Measurements from ENCODE around the gene PTPRG. TPM values are rescaled to one million over a fixed set of nuclear protein-coding genes. Genes with fewer than 3 reads are reported as not detected.

The PTPRG gene
- total RNA-seq, 2 donors from 2014 or later, result 23.9 to 31.6 TPM

DNA sequence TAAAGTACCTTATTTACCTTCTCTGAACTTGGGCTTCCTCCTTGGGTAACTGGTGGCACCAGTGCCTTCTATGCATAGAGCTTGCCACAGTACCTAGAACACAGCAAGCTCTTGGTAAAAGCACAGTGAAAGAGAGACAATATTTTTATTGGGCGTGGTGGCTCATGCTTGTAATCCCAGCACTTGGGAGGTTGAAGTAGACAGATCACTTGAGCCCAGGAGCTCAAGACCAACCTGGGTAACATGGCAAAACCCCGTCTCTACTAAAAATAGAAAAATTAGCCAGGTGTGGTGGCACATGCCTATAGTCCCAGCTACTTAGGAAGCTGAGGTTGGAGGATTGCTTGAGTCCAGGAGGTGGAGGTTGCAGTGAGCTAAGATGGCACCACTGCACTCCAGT, 285.1 kb downstream of the PTPRG start:
- ATAC-seq (no peak), DNase-seq (no peak)
- Histone ChIP-seq H3K4me1 (peaks cover 25% of the 10 kb centered on the region), H3K4me3 (no peak overlapping the region), H3K36me3 (replicated peaks in 1 of 2; ENCODE audit: insufficient read depth in 1 of 2, low read depth in 2 of 2) (no peaks in the 10 kb centered on the region), H3K27ac (no peak overlapping the region), H3K9me3 (no peaks in the 10 kb centered on the region), H3K27me3 (no peaks in the 10 kb centered on the region)
- no peak for TF ChIP-seq POLR2A (IDR thresholded peaks at IDR 0.05)
- TF ChIP-seq, protein P1, sequence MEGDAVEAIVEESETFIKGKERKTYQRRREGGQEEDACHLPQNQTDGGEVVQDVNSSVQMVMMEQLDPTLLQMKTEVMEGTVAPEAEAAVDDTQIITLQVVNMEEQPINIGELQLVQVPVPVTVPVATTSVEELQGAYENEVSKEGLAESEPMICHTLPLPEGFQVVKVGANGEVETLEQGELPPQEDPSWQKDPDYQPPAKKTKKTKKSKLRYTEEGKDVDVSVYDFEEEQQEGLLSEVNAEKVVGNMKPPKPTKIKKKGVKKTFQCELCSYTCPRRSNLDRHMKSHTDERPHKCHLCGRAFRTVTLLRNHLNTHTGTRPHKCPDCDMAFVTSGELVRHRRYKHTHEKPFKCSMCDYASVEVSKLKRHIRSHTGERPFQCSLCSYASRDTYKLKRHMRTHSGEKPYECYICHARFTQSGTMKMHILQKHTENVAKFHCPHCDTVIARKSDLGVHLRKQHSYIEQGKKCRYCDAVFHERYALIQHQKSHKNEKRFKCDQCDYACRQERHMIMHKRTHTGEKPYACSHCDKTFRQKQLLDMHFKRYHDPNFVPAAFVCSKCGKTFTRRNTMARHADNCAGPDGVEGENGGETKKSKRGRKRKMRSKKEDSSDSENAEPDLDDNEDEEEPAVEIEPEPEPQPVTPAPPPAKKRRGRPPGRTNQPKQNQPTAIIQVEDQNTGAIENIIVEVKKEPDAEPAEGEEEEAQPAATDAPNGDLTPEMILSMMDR (IDR thresholded peaks at IDR 0.05), result no peak
- intact Hi-C loops (cut with DNase I), result no loop called here
- WGBS, 2 donors, result 97 to 100% methylated on average over 2 of the region's 2 CpGs

- Histone ChIP-seq H3K27me3 (no peaks in the 10 kb centered on the region), H3K4me1 (peaks cover 25% of the 10 kb centered on the region), H3K36me3 (replicated peaks in 1 of 2; ENCODE audit: insufficient read depth in 1 of 2, low read depth in 2 of 2) (no peaks in the 10 kb centered on the region), H3K27ac (peak overlapping the region in 3 of 4 donors; percentile 58 to 69 (median 69)), H3K4me3 (no peak overlapping the region), H3K9me3 (no peaks in the 10 kb centered on the region)
- TF ChIP-seq, protein P1 (IDR thresholded peaks at IDR 0.05), result no peak
- TF ChIP-seq POLR2A (IDR thresholded peaks at IDR 0.05), result no peak
- ATAC-seq (peak; percentile 72), DNase-seq (peak in 3 of 4 donors; percentile 17 to 61 (median 40))
- 55 to 67% methylated on average over 7 of the region's 7 CpGs for WGBS, 2 donors
- intact Hi-C loops (cut with DNase I), result no loop called here
Measured at GRCh38 chr3:61847784-61848462, 286.6 kb downstream of the PTPRG start.

DNA sequence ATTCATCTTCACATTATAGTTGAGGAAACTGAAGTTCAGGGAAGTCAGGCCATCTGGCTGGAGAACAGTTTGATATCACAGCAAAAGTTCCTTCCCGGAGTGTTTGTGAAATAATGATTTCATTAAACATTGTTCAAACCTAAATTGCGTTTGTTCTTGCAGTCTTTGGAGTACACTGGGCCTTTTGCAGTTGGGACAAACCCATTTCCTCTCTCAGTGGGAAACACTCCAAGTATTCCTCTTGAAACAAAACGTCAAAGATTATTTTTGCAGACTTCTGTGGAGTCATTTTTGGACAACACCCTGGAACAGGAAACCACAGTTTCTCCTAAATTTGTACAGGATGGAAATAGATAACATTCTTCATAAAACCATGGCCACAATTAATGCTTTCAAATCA, 287.5 kb downstream of the PTPRG start:
- Histone ChIP-seq H3K4me1 (peaks cover 25% of the 10 kb centered on the region), H3K36me3 (replicated peaks in 1 of 2; ENCODE audit: insufficient read depth in 1 of 2, low read depth in 2 of 2) (no peaks in the 10 kb centered on the region), H3K9me3 (no peaks in the 10 kb centered on the region), H3K4me3 (no peak overlapping the region), H3K27me3 (no peaks in the 10 kb centered on the region), H3K27ac (peak overlapping the region in 2 of 4 donors; percentile 69)
- ATAC-seq (peak; percentile 69), DNase-seq (peak in 1 of 4 donors; percentile 29)
- TF ChIP-seq, protein P1 (IDR thresholded peaks at IDR 0.05), result no peak
- no peak for TF ChIP-seq POLR2A (IDR thresholded peaks at IDR 0.05)
- intact Hi-C loops (cut with DNase I), result no loop called here
- 11 to 12% methylated on average over 3 of the region's 3 CpGs for WGBS, 2 donors

- Histone ChIP-seq H3K27ac (no peak overlapping the region), H3K9me3 (no peaks in the 10 kb centered on the region), H3K4me3 (no peak overlapping the region), H3K4me1 (peaks cover 7% of the 10 kb centered on the region), H3K27me3 (no peaks in the 10 kb centered on the region), H3K36me3 (replicated peaks in 1 of 2; ENCODE audit: insufficient read depth in 1 of 2, low read depth in 2 of 2) (no peaks in the 10 kb centered on the region)
- no peak for TF ChIP-seq POLR2A (IDR thresholded peaks at IDR 0.05)
- TF ChIP-seq, protein P1 (IDR thresholded peaks at IDR 0.05), result no peak
- ATAC-seq, result no peak
- DNase-seq, result no peak
- WGBS, 2 donors, result 71 to 95% methylated on average over 2 of the region's 2 CpGs
- intact Hi-C loops (cut with DNase I), result no loop called here
Measured at GRCh38 chr3:61853912-61854311, 292.5 kb downstream of the PTPRG start.

DNA sequence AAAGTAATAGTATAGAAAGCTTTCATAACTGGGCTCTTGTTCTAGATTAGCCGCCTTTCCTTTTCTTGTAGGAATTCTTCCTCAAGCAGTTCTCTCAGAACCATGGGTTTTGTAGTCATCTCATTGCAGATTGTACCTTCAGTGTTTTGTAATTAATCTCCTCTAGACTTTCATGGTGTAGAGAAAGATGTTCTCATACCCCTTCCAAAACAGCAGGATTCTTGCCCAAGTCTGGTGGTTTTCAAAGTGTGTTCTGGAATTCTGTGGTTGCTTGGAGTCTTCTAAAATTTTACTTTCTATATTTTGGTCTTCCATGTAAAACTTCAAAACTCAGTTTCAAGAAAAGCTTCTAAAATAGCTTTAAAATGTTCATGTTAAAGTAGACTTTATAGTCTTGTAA, 293.8 kb downstream of the PTPRG start:
- Histone ChIP-seq H3K4me1 (no peaks in the 10 kb centered on the region), H3K27ac (no peak overlapping the region), H3K4me3 (no peak overlapping the region), H3K36me3 (replicated peaks in 1 of 2; ENCODE audit: insufficient read depth in 1 of 2, low read depth in 2 of 2) (no peaks in the 10 kb centered on the region), H3K27me3 (no peaks in the 10 kb centered on the region), H3K9me3 (no peaks in the 10 kb centered on the region)
- DNase-seq, result no peak
- intact Hi-C loops (cut with DNase I), result no loop called here
- 96 to 100% methylated on average over 1 of the region's 1 CpG for WGBS, 2 donors
- TF ChIP-seq POLR2A (IDR thresholded peaks at IDR 0.05), result no peak
- TF ChIP-seq, protein P1 (IDR thresholded peaks at IDR 0.05), result no peak
- no peak for ATAC-seq

All from body of pancreas (tissue), 4 donors.